ENCODE data around the gene MGARP. TPM values are rescaled to one million over a fixed set of nuclear protein-coding genes. Genes with fewer than 3 reads are reported as not detected.

MGARP gene
- total and polyA plus RNA-seq, 8 donors, result 0.21 to 0.55 (median 0.40) TPM; not detected in 1

- ATAC-seq, result peak; percentile 63
- TF ChIP-seq CTCF (IDR thresholded peaks at IDR 0.05), result no peak
- DNase-seq, result peak in 3 of 4 donors; percentile 19 to 83 (median 25)
- Histone ChIP-seq H3K9me3 (no peaks in the 10 kb centered on the region), H3K27ac (no peak overlapping the region), H3K27me3 (peaks cover 39 to 70% of the 10 kb centered on the region in 2 donors), H3K4me3 (peak overlapping the region; percentile 21 to 32), H3K4me1 (peaks cover 8 to 16% of the 10 kb centered on the region in 2 donors), H3K36me3 (no peaks in the 10 kb centered on the region)
- intact Hi-C loops (cut with DNase I), result no loop called here
These were observed 889 bp downstream of the MGARP start for GRCh38 chr4:139278912-139279759.

GRCh38 chr4:139278485-139278884 is 1.5 kb downstream of the MGARP start:
- H3K9me3 ChIP-seq, result no peaks in the 10 kb centered on the region
- no peak for TF ChIP-seq CTCF (IDR thresholded peaks at IDR 0.05)
- H3K27ac ChIP-seq, result no peak overlapping the region
- peaks cover 39 to 70% of the 10 kb centered on the region in 2 donors for H3K27me3 ChIP-seq
- intact Hi-C loops (cut with DNase I), result no loop called here
- H3K4me1 ChIP-seq, result peaks cover 8 to 16% of the 10 kb centered on the region in 2 donors
- no peak overlapping the region for H3K4me3 ChIP-seq
- H3K36me3 ChIP-seq, result no peaks in the 10 kb centered on the region
- DNase-seq (peak in 1 of 4 donors; percentile 11), ATAC-seq (no peak)

GRCh38 chr4:139275281-139275735 is 4.7 kb downstream of the MGARP start:
- H3K4me3 ChIP-seq, result no peak overlapping the region
- no peaks in the 10 kb centered on the region for H3K36me3 ChIP-seq
- no peaks in the 10 kb centered on the region for H3K9me3 ChIP-seq
- H3K27me3 ChIP-seq, result peaks cover 38 to 53% of the 10 kb centered on the region in 2 donors
- intact Hi-C loops (cut with DNase I), result no loop called here
- no peak for DNase-seq
- no peak for ATAC-seq
- H3K27ac ChIP-seq, result no peak overlapping the region
- TF ChIP-seq CTCF (IDR thresholded peaks at IDR 0.05), result no peak
- peaks cover 8 to 15% of the 10 kb centered on the region in 2 donors for H3K4me1 ChIP-seq

GRCh38 chr4:139274790-139275189 is 5.2 kb downstream of the MGARP start:
- Histone ChIP-seq H3K27ac (no peak overlapping the region), H3K27me3 (peaks cover 33 to 48% of the 10 kb centered on the region in 2 donors), H3K9me3 (no peaks in the 10 kb centered on the region), H3K4me3 (no peak overlapping the region), H3K4me1 (peaks cover 4 to 10% of the 10 kb centered on the region in 2 donors), H3K36me3 (no peaks in the 10 kb centered on the region)
- ATAC-seq, result no peak
- TF ChIP-seq CTCF (IDR thresholded peaks at IDR 0.05), result no peak
- intact Hi-C loops (cut with DNase I), result no loop called here
- no peak for DNase-seq

- ATAC-seq (no peak), DNase-seq (no peak)
- intact Hi-C loops (cut with DNase I), result no loop called here
- peaks cover 23 to 38% of the 10 kb centered on the region in 2 donors for H3K27me3 ChIP-seq
- H3K36me3 ChIP-seq, result no peaks in the 10 kb centered on the region
- peaks cover 0 to 2% of the 10 kb centered on the region in 2 donors for H3K4me1 ChIP-seq
- no peak overlapping the region for H3K4me3 ChIP-seq
- no peak for TF ChIP-seq CTCF (IDR thresholded peaks at IDR 0.05)
- no peak overlapping the region for H3K27ac ChIP-seq
- H3K9me3 ChIP-seq, result no peaks in the 10 kb centered on the region
These were observed 6.2 kb downstream of the MGARP start for GRCh38 chr4:139273835-139274234.

Measured in left lung (tissue), 10 donors.